Hematopoietic multipotent progenitor cell (in vitro differentiated cells): ENCODE measurements around the gene SUCLG1. TPM values are rescaled to one million over a fixed set of nuclear protein-coding genes. Genes with fewer than 3 reads are reported as not detected.

Experiments used
- total RNA-seq: library from RNA; depleted of rRNA; stranded (reverse); fragments of >200 nt; gene quantifications from one replicate; pipeline ENCODE4 v1.2.3, GENCODE V29; 2012

SUCLG1 gene
- total RNA-seq, 1 donor: 30.4 TPM

Other genes with a start within 250 kb of the SUCLG1 start
- gene DNAH6, start 57.2 kb upstream of the SUCLG1 start, total RNA-seq: 0.54 TPM